Astrocyte (in vitro differentiated cells and primary cell): Measurements from ENCODE around the gene KIF24.
"Not testable (repeated sequence)": the region's sequence is repeated elsewhere in the genome, so short reads cannot be mapped to it uniquely, and the experiment has no call there.

Source experiments
- EZH2 ChIP-seq: IDR thresholded peaks from 2 replicates; pipeline ENCODE4 v1.6.1; 2012; ENCODE audit warnings: mild to moderate bottlenecking, low read length, inconsistent platforms; ENCODE audit not compliant: insufficient read depth
- TF ChIP-seq, protein P1 (sequence below): IDR thresholded peaks from 2 replicates; pipeline ENCODE4 v1.5.1; 2011; ENCODE audit warnings: low read depth, mild to moderate bottlenecking, inconsistent platforms, low read length, moderate library complexity; ENCODE audit not compliant: insufficient read depth

GRCh38 chr9:34352957-34353356 lies 23.9 kb upstream of the KIF24 start:
- TF ChIP-seq, protein P1, sequence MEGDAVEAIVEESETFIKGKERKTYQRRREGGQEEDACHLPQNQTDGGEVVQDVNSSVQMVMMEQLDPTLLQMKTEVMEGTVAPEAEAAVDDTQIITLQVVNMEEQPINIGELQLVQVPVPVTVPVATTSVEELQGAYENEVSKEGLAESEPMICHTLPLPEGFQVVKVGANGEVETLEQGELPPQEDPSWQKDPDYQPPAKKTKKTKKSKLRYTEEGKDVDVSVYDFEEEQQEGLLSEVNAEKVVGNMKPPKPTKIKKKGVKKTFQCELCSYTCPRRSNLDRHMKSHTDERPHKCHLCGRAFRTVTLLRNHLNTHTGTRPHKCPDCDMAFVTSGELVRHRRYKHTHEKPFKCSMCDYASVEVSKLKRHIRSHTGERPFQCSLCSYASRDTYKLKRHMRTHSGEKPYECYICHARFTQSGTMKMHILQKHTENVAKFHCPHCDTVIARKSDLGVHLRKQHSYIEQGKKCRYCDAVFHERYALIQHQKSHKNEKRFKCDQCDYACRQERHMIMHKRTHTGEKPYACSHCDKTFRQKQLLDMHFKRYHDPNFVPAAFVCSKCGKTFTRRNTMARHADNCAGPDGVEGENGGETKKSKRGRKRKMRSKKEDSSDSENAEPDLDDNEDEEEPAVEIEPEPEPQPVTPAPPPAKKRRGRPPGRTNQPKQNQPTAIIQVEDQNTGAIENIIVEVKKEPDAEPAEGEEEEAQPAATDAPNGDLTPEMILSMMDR = not testable (repeated sequence)
- TF ChIP-seq EZH2 = not testable (repeated sequence)
